Measurements from ENCODE around the gene NRIP1.

- TF ChIP-seq CTCF (conservative IDR thresholded peaks at IDR 0.05 in 1 of 2, IDR thresholded peaks at IDR 0.05 in 1 of 2; ENCODE audit: extremely low read depth in 1 of 2, insufficient read depth in 1 of 2, low read depth in 1 of 2, low read length in 2 of 2) = no peak
- TF ChIP-seq EZH2 (IDR thresholded peaks at IDR 0.05; ENCODE audit: borderline replicate concordance, low read length) = no peak
These were observed 108.8 kb downstream of the NRIP1 start for GRCh38 chr21:14955936-14956520.
